Measurements from ENCODE around the gene P2RY2. TPM values are rescaled to one million over a fixed set of nuclear protein-coding genes. Genes with fewer than 3 reads are reported as not detected.

P2RY2 gene
- total RNA-seq, 1 donor from 2014 or later = 6.5 TPM

DNA sequence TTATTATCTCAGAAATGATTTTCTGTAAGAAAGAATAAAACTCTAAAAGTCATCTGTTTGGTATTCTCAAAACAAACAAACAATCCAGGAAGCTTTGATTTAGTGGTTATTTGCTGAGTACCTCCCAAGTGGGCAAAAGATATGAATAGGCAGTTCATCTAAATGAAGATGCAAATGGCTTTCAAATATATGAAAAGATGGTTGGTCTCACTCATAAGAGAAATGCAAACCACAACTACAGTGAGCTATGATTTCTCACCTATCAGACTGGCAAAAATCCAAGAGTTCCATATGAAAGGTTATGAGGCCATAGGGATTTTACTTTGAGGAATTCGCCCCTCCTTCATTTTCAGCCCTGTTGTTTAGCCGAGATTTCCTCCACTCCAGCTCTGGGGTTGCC, 11.3 kb upstream of the P2RY2 start:
- intact Hi-C loops (cut with DNase I) = no loop called here
- TF ChIP-seq, protein P1, sequence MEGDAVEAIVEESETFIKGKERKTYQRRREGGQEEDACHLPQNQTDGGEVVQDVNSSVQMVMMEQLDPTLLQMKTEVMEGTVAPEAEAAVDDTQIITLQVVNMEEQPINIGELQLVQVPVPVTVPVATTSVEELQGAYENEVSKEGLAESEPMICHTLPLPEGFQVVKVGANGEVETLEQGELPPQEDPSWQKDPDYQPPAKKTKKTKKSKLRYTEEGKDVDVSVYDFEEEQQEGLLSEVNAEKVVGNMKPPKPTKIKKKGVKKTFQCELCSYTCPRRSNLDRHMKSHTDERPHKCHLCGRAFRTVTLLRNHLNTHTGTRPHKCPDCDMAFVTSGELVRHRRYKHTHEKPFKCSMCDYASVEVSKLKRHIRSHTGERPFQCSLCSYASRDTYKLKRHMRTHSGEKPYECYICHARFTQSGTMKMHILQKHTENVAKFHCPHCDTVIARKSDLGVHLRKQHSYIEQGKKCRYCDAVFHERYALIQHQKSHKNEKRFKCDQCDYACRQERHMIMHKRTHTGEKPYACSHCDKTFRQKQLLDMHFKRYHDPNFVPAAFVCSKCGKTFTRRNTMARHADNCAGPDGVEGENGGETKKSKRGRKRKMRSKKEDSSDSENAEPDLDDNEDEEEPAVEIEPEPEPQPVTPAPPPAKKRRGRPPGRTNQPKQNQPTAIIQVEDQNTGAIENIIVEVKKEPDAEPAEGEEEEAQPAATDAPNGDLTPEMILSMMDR (IDR thresholded peaks at IDR 0.05) = no peak
- no peak overlapping the region for H3K4me3 ChIP-seq
- H3K9me3 ChIP-seq = no peaks in the 10 kb centered on the region
- DNase-seq (no peak), ATAC-seq (no peak)
- no peaks in the 10 kb centered on the region for H3K36me3 ChIP-seq
- H3K27me3 ChIP-seq (ENCODE audit: low read depth) = no peaks in the 10 kb centered on the region
- H3K27ac ChIP-seq = no peak overlapping the region
- H3K4me1 ChIP-seq = peaks cover 17% of the 10 kb centered on the region

DNA sequence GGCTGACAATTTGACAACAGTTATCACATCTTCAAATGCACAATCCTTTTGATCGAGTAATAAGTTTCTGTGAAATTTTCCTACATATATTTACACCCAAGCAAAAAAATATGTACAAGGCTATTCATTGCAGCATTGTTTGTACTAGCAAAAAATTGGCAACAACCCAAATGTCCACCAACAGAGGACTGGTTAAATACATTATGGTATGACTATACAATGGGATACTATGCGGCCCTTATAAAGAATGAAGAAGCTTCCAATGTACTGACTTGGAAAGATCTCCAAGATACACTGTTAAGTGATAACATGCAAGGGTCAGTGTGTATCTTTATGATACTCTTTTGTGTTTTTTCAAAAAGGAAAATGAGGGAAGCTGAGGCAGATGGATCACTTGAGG, 8.2 kb upstream of the P2RY2 start:
- Histone ChIP-seq H3K36me3 (no peaks in the 10 kb centered on the region), H3K4me1 (peaks cover 14% of the 10 kb centered on the region), H3K27me3 (ENCODE audit: low read depth) (no peaks in the 10 kb centered on the region), H3K27ac (no peak overlapping the region), H3K4me3 (no peak overlapping the region), H3K9me3 (no peaks in the 10 kb centered on the region)
- DNase-seq (no peak), ATAC-seq (no peak)
- intact Hi-C loops (cut with DNase I) = no loop called here
- TF ChIP-seq, protein P1 (IDR thresholded peaks at IDR 0.05) = no peak

DNA sequence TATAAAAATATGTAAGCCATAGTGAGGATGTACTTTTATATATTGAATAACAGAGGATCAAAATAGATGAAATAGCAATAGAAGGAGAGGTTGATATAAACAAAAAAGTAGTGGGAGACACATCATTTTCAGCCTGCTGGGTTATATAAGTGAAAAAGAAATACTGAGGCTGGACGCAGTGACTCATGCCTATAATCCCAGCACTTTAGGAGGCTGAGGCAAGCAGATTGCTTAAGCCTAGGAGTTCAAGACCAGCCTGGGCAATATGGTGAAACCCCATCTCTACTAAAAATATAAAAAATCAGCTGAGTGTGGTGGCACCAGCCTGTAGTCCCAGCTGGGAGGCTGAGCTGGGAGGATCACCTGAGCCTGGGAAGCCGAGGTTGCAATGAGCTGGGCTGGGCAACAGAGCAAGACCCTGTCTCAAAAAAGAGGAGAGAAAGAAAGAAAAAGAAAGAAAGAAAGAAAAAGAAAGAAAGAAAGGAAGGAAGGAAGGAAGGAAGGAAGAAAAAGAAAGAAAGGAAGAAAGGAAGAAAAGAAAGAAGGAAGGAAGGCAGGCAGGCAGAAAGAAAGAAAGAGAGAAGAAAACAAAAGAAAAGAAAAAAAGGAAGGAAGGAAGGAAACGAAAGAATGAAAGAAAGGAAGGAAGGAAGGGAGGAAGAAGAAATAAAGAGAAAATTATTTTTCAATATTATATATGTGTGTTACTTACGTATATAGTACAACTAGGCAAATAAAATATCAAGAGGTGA, 7.0 kb upstream of the P2RY2 start:
- peaks cover 5% of the 10 kb centered on the region for H3K4me1 ChIP-seq
- no peaks in the 10 kb centered on the region for H3K36me3 ChIP-seq
- H3K27ac ChIP-seq = no peak overlapping the region
- no peak for ATAC-seq
- H3K9me3 ChIP-seq = no peaks in the 10 kb centered on the region
- no peaks in the 10 kb centered on the region for H3K27me3 ChIP-seq (ENCODE audit: low read depth)
- intact Hi-C loops (cut with DNase I) = no loop called here
- TF ChIP-seq, protein P1 (IDR thresholded peaks at IDR 0.05) = no peak
- no peak overlapping the region for H3K4me3 ChIP-seq
- DNase-seq = peak; percentile 17

DNA sequence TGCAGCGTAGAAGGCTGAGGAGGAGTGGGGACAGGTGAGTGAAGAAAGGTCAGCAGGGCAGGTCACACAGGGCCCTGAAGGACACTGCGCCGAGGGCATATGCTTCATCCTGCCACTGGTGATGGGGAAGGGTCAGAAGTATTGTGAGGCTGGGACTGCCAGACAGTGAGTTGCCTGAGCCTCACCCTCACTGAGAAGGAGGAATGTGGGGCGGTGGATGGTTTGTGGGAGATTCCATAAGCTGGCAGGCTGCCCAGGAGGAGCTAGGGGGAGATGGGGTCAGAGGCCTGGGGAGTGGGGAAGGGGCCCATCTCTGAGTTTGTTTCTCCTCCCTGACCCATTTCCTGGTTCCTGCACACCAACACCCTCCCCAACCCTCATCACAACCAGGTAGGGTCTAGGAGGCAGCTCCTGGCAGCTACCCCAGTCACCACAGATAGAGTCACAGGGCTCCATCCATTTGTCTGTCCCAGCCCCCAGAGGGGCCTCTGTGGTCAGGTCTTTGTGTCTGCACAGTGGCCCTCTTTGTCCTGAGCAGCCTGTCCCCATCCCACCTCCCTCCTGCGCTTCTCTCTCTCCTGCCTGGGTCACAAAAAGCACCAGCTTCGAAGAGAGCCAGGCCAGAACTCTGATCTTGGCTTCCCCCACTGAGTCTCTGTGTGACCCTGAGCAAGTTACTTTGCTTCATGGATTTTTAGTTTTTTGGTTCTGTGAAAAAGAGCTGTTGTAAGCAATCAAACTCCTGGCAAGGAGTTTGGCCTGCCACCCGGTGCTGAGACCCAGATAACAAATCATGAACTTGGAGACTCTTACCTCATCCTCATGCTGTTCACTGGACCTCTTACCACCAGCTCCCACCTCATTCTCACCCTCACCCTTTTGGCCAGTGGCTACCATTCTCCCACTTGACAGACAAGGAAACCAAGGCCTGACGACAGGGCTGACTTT, 4.6 kb upstream of the P2RY2 start:
- Histone ChIP-seq H3K27me3 (ENCODE audit: low read depth) (no peaks in the 10 kb centered on the region), H3K27ac (no peak overlapping the region), H3K36me3 (no peaks in the 10 kb centered on the region), H3K4me3 (no peak overlapping the region), H3K9me3 (no peaks in the 10 kb centered on the region), H3K4me1 (peaks cover 26% of the 10 kb centered on the region)
- intact Hi-C loops (cut with DNase I) = no loop called here
- ATAC-seq = no peak
- peak; percentile 17 for DNase-seq
- TF ChIP-seq, protein P1 (IDR thresholded peaks at IDR 0.05) = no peak

DNA sequence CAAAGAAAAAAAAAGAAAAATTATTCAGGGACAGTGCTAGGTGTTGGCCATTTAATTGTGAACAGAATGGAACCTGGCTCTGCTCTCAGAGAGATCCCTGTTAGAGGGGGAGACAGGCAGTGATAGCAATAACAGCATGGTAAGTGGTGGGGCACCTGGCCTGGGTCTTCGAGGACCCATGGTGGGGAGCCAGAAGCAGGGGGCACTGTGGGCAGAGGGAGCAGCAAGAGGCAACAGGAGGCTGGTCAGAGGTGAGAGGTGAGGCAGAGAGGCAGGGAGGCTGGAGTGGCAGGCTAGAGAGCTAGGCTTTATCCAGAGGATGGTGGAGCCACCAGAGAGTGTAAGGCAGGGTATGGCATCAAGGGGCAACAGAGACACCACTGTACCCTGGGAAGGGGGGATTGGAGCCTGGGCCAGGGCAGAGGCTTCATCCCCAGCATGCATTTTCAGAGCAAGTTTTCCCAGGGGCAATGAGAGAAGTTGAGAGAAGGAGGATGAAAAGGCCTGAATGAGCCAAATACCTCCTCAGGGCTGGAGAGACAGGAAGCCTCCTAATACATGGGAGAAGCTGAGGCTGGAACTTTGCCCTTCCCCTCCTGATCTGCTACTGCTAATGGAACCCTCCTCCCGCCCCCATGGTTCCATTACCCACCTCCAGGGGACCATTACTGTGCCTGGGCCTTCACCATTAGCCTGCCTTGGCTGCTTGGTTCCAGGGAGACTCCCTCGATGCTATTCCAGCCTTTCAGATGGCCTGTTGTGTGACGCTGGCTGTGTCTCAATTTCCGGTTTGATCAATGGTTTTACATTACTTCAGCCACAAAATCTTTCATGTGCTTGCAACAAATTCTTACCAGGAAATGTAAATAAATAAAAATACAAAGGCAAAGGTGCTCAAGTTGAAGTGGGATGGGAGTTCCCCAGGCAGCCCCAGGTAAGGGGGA, 2.6 kb upstream of the P2RY2 start:
- H3K4me3 ChIP-seq = no peak overlapping the region
- no peaks in the 10 kb centered on the region for H3K27me3 ChIP-seq (ENCODE audit: low read depth)
- intact Hi-C loops (cut with DNase I) = no loop called here
- peak; percentile 45 for DNase-seq
- peaks cover 39% of the 10 kb centered on the region for H3K4me1 ChIP-seq
- H3K36me3 ChIP-seq = no peaks in the 10 kb centered on the region
- TF ChIP-seq, protein P1 (IDR thresholded peaks at IDR 0.05) = no peak
- H3K9me3 ChIP-seq = no peaks in the 10 kb centered on the region
- H3K27ac ChIP-seq = no peak overlapping the region
- ATAC-seq = no peak

Measured in lower lobe of right lung (tissue), 2 donors.